HEK293 (cell line): ENCODE results near the gene C1orf146.
A peak's percentile ranks its signal among the peaks of the same experiment; 100 is the strongest.

Source experiments
- CTCF ChIA-PET: fragments of 350-600 bp; formaldehyde crosslinking; extraction: SDS; loops from one replicate; lab custom pipeline; 2021; ENCODE audit warnings: antibody characterized with exemption; lab: Yijun Ruan, JAX
- POLR2A ChIA-PET: fragments of 300-600 bp; formaldehyde crosslinking; extraction: SDS; loops from one replicate; lab custom pipeline; 2020; ENCODE audit warnings: antibody characterized with exemption, inconsistent platforms; lab: Yijun Ruan, JAX
- H3K27ac ChIP-seq: fragments of 200-500 bp; sonication (Bioruptor generic); 2 replicates; pipeline ENCODE4 v1.5.1; 2014; ENCODE audit warnings: low read depth, low read length, control low read depth, inconsistent platforms; ENCODE audit errors: extremely low read depth
- H3K36me3 ChIP-seq, 2 experiments: fragments of 200-500 bp in 1 of 2; sonication (Bioruptor generic) in 1 of 2; 1 replicate in 1 of 2; 2 replicates in 1 of 2; pipeline ENCODE4 v1.5.1; 2014 to 2017; ENCODE audit warnings: inconsistent platforms in 2 of 2, low read length in 2 of 2; ENCODE audit not compliant: control insufficient read depth in 2 of 2, insufficient read depth in 1 of 2
- H3K4me1 ChIP-seq: fragments of 200-500 bp; sonication (Bioruptor generic); 2 replicates; pipeline ENCODE4 v1.5.1; 2014; ENCODE audit warnings: mild to moderate bottlenecking, low read length, inconsistent platforms; ENCODE audit not compliant: control insufficient read depth, insufficient read depth
- H3K4me3 ChIP-seq: 2 replicates; pipeline ENCODE4 v1.5.1; 2011; ENCODE audit warnings: low read depth, mild to moderate bottlenecking, control low read depth, low read length, moderate library complexity
- H3K9me3 ChIP-seq: fragments of 200-500 bp; sonication (Bioruptor generic); 2 replicates; pipeline ENCODE4 v1.5.1; 2014; ENCODE audit warnings: low read depth, low read length, inconsistent platforms; ENCODE audit not compliant: control insufficient read depth, insufficient read depth
- BCL11B ChIP-seq: fragments of 450-650 bp; formaldehyde crosslinking; IDR thresholded peaks from 2 replicates; pipeline ENCODE4 v1.5.1; 2016; ENCODE audit warnings: low read depth, missing biosample characterization, missing genetic modification characterization
- KLF8 ChIP-seq: fragments of 450-650 bp; formaldehyde crosslinking; IDR thresholded peaks from 2 replicates; pipeline ENCODE4 v1.5.1; 2016; ENCODE audit warnings: missing biosample characterization, missing genetic modification characterization
- MEIS1 ChIP-seq: sonication (generic); formaldehyde crosslinking; IDR thresholded peaks from 2 replicates; pipeline ENCODE4 v1.8.1; 2022; ENCODE audit warnings: missing genetic modification reagents, mild to moderate bottlenecking, borderline replicate concordance
- OVOL3 ChIP-seq: fragments of 450-650 bp; formaldehyde crosslinking; IDR thresholded peaks from 2 replicates; pipeline ENCODE4 v1.5.1; 2016; ENCODE audit warnings: missing biosample characterization, missing genetic modification characterization
- ZFHX2 ChIP-seq: fragments of 450-650 bp; formaldehyde crosslinking; conservative IDR thresholded peaks from 2 replicates; pipeline ENCODE4 v1.5.1; 2016; ENCODE audit warnings: missing biosample characterization, missing genetic modification characterization
- ZNF23 ChIP-seq: fragments of 450-650 bp; formaldehyde crosslinking; IDR thresholded peaks from 2 replicates; pipeline ENCODE4 v1.5.1; 2016; ENCODE audit warnings: missing biosample characterization, missing genetic modification characterization, borderline replicate concordance
- ZNF423 ChIP-seq: fragments of 450-650 bp; formaldehyde crosslinking; IDR thresholded peaks from 2 replicates; pipeline ENCODE4 v1.5.1; 2016; ENCODE audit warnings: missing biosample characterization, missing genetic modification characterization
- ZNF530 ChIP-seq: fragments of 450-650 bp; formaldehyde crosslinking; IDR thresholded peaks from 2 replicates; pipeline ENCODE4 v1.5.1; 2016; ENCODE audit warnings: low read depth, missing biosample characterization, missing genetic modification characterization
- ZNF549 ChIP-seq: fragments of 450-650 bp; IDR thresholded peaks from 2 replicates; pipeline ENCODE4 v1.5.1; 2018; ENCODE audit warnings: missing biosample characterization, missing genetic modification characterization, mild to moderate bottlenecking, inconsistent platforms, moderate library complexity
- ZNF677 ChIP-seq: fragments of 450-650 bp; IDR thresholded peaks from 2 replicates; pipeline ENCODE4 v1.5.0; 2018; ENCODE audit warnings: missing biosample characterization, mild to moderate bottlenecking, missing genetic modification characterization, moderate library complexity
- ZNF707 ChIP-seq: fragments of 450-650 bp; formaldehyde crosslinking; IDR thresholded peaks from 2 replicates; pipeline ENCODE4 v1.5.1; 2016; ENCODE audit warnings: missing biosample characterization, missing genetic modification characterization
- ZSCAN16 ChIP-seq: fragments of 450-650 bp; formaldehyde crosslinking; IDR thresholded peaks from 2 replicates; pipeline ENCODE4 v1.5.1; 2016; ENCODE audit warnings: missing biosample characterization, missing genetic modification characterization
- TF ChIP-seq, protein P1 (sequence below): fragments of 450-650 bp; formaldehyde crosslinking; IDR thresholded peaks from 2 replicates; pipeline ENCODE4 v1.5.1; 2017; ENCODE audit warnings: missing biosample characterization, missing genetic modification characterization
- TF ChIP-seq, protein P2 (sequence below): fragments of 450-650 bp; formaldehyde crosslinking; IDR thresholded peaks from 2 replicates; pipeline ENCODE4 v1.5.1; 2016; ENCODE audit warnings: missing biosample characterization, missing genetic modification characterization
- TF ChIP-seq, protein P3 (sequence below): IDR thresholded peaks from 2 replicates; pipeline ENCODE4 v1.6.1; 2011; ENCODE audit warnings: mild to moderate bottlenecking, low read depth, low read length, borderline replicate concordance

Gene C1orf146

GRCh38 chr1:92188436-92189255 lies 29.1 kb upstream of the C1orf146 start (continued):
- TF ChIP-seq, protein P1, sequence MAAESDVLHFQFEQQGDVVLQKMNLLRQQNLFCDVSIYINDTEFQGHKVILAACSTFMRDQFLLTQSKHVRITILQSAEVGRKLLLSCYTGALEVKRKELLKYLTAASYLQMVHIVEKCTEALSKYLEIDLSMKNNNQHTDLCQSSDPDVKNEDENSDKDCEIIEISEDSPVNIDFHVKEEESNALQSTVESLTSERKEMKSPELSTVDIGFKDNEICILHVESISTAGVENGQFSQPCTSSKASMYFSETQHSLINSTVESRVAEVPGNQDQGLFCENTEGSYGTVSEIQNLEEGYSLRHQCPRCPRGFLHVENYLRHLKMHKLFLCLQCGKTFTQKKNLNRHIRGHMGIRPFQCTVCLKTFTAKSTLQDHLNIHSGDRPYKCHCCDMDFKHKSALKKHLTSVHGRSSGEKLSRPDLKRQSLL = peak; percentile 78; the same call in 1 of the 2 replicates
- TF ChIP-seq, all 188 proteins: peak for 11

DNA sequence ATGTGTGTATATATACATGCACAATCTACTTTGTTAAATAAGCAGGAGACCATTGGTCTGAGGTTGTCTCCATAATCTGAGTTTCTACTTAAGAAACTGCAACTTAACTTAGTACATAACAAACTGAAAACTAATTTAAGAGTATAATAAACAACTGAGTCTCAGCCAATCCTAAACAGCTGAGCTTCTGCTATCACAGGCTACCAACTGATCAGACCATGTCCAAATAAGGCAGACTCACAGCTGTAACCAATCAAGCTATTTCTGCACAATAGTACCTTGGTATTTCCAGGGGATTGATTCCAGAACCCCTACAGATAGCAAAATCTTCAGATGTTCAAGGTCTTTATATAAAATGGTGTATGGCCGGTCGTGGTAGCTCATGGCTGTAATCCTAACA lies 26.0 kb upstream of the C1orf146 start:
- Histone ChIP-seq H3K27ac (no peak overlapping the region), H3K9me3 (no peaks in the 10 kb centered on the region), H3K4me3 (no peak overlapping the region), H3K36me3 (no peaks in the 10 kb centered on the region), H3K4me1 (no peaks in the 10 kb centered on the region)
- ChIA-PET POLR2A (interaction anchor here (0.6 kb wide), 1 partner anchor 13 kb away, joined by 3 read pairs; no protein-coding TSS in a partner anchor), CTCF (no interaction called here)
- TF ChIP-seq, protein P2, sequence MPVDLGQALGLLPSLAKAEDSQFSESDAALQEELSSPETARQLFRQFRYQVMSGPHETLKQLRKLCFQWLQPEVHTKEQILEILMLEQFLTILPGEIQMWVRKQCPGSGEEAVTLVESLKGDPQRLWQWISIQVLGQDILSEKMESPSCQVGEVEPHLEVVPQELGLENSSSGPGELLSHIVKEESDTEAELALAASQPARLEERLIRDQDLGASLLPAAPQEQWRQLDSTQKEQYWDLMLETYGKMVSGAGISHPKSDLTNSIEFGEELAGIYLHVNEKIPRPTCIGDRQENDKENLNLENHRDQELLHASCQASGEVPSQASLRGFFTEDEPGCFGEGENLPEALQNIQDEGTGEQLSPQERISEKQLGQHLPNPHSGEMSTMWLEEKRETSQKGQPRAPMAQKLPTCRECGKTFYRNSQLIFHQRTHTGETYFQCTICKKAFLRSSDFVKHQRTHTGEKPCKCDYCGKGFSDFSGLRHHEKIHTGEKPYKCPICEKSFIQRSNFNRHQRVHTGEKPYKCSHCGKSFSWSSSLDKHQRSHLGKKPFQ (tag by site-specific recombination) = no peak
- TF ChIP-seq, protein P1 = no peak

DNA sequence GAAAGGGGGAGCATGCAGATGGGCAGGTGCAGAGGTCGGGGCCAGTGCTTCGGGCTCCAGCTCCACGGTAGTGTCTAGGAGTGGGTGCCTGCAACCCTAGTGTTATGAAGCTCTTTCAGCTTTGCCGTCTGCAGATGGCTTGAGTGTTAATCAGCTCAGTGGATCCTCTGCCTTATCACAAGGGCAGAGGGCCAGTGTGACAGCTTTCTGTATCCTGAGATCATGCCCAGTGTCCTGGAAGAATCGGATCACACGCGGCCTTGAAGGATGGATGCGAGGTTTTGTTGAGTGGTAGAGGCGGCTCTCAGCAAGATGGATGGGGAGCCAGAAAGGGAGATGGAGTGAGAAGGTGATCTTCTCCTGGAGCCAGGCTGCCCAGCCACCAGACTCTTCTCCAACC lies 25.5 kb upstream of the C1orf146 start:
- no peak for TF ChIP-seq KLF8 (tag by site-specific recombination)
- TF ChIP-seq ZNF423 = no peak
- no peak for TF ChIP-seq ZNF549 (tag by site-specific recombination)
- TF ChIP-seq, all 188 proteins: peak for 0
- CTCF ChIA-PET = no interaction called here
- POLR2A ChIA-PET = no interaction called here
- Histone ChIP-seq H3K9me3 (no peaks in the 10 kb centered on the region), H3K36me3 (no peaks in the 10 kb centered on the region), H3K4me3 (no peak overlapping the region), H3K4me1 (no peaks in the 10 kb centered on the region), H3K27ac (no peak overlapping the region)

DNA sequence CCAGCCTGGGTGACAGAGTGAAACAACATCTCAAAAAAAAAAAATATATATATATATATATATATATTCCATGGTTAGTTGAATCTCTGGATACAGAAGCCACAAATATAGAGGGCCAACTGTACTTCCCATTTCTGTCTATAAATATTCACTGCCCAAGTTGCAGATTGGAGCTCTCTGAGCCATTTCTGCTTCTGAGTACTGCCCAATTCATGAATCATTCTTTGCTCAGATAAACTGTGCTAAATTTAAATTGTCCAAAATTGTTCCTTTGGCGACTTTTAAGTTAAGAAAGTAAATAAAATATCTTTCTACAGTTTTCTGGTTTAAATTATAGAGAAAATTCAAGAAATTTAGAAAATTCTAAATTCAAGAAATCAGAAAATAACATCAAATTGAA lies 23.2 kb upstream of the C1orf146 start:
- no peak for TF ChIP-seq BCL11B (tag by site-specific recombination)
- peak; percentile 84 for TF ChIP-seq ZNF549 (tag by site-specific recombination)
- no peak for TF ChIP-seq ZNF707 (tag by site-specific recombination)
- no peaks in the 10 kb centered on the region for H3K9me3 ChIP-seq
- CTCF ChIA-PET = no interaction called here
- POLR2A ChIA-PET = no interaction called here
- H3K4me3 ChIP-seq = no peak overlapping the region
- no peaks in the 10 kb centered on the region for H3K36me3 ChIP-seq
- H3K27ac ChIP-seq = no peak overlapping the region
- H3K4me1 ChIP-seq = no peaks in the 10 kb centered on the region

- H3K4me1 ChIP-seq = no peaks in the 10 kb centered on the region
- CTCF ChIA-PET = no interaction called here
- POLR2A ChIA-PET = no interaction called here
- H3K36me3 ChIP-seq = no peaks in the 10 kb centered on the region
- no peak overlapping the region for H3K4me3 ChIP-seq
- H3K27ac ChIP-seq = no peak overlapping the region
- H3K9me3 ChIP-seq = no peaks in the 10 kb centered on the region
- no peak for TF ChIP-seq MEIS1 (CRISPR knock-in tag)
- no peak for TF ChIP-seq ZNF23 (tag by site-specific recombination)
- TF ChIP-seq OVOL3 (tag by site-specific recombination) = no peak
- no peak for TF ChIP-seq ZNF530
- no peak for TF ChIP-seq ZFHX2 (tag by site-specific recombination)
- TF ChIP-seq, protein P3, sequence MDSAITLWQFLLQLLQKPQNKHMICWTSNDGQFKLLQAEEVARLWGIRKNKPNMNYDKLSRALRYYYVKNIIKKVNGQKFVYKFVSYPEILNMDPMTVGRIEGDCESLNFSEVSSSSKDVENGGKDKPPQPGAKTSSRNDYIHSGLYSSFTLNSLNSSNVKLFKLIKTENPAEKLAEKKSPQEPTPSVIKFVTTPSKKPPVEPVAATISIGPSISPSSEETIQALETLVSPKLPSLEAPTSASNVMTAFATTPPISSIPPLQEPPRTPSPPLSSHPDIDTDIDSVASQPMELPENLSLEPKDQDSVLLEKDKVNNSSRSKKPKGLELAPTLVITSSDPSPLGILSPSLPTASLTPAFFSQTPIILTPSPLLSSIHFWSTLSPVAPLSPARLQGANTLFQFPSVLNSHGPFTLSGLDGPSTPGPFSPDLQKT = no peak
- no peak for TF ChIP-seq ZSCAN16
- TF ChIP-seq ZNF677 (tag by site-specific recombination) = no peak
Observed at GRCh38 chr1:92201973-92202372, 15.7 kb upstream of the C1orf146 start.
